ENCODE measurements around the gene EPS15.

- TF ChIP-seq CTCF (IDR thresholded peaks at IDR 0.05) (no peak), EZH2phosphoT487 (IDR thresholded peaks at IDR 0.05) (no peak), EZH2 (IDR thresholded peaks at IDR 0.05) (no peak)
Observed at GRCh38 chr1:51327386-51327785, 191.7 kb downstream of the EPS15 start.

All from neural progenitor cell (in vitro differentiated cells).